Measurements from ENCODE around the gene PPARG. TPM values are rescaled to one million over a fixed set of nuclear protein-coding genes. Genes with fewer than 3 reads are reported as not detected.
"Not testable (repeated sequence)": the region's sequence is repeated elsewhere in the genome, so short reads cannot be mapped to it uniquely, and the experiment has no call there.

Gene PPARG
- polyA plus RNA-seq, 1 of the 3 experiments (the other 2 are of a cell fraction), result 2.8 TPM

GRCh38 chr3:12478326-12478725, 189.5 kb downstream of the PPARG start:
- H3K9me2 ChIP-seq, result no peaks in the 10 kb centered on the region
- H3K4me2 ChIP-seq, result no peak overlapping the region
- no peak overlapping the region for H3K9ac ChIP-seq
- H3K36me3 ChIP-seq (replicated peaks in 1 of 2; ENCODE audit: control insufficient read depth in 1 of 2, insufficient read depth in 2 of 2, low read length in 1 of 2), result no peaks in the 10 kb centered on the region
- no peak for DNase-seq
- H4K20me1 ChIP-seq (ENCODE audit: insufficient read depth), result no peaks in the 10 kb centered on the region
- POLR2A ChIA-PET, result no interaction called here
- H2AFZ ChIP-seq (ENCODE audit: low read depth), result no peak overlapping the region
- 70% methylated on average over 5 of the region's 5 CpGs for whole genome bisulfite sequencing (ENCODE audit: low lambda C conversion rate)
- peaks cover 3 to 10% of the 10 kb centered on the region in 2 experiments; a peak in 3 of 4 replicates for H3K4me1 ChIP-seq (ENCODE audit: control insufficient read depth in 1 of 2, insufficient read depth in 2 of 2, low read depth in 1 of 2, low read length in 1 of 2)
- no peak overlapping the region for H3K4me3 ChIP-seq (ENCODE audit: low read depth in 2 of 2, low read length in 1 of 2)
- peaks cover 16% of the 10 kb centered on the region for H3F3A ChIP-seq (replicated peaks; ENCODE audit: insufficient read depth)
- TF ChIP-seq MEF2A (IDR thresholded peaks at IDR 0.05; ENCODE audit: borderline replicate concordance, low read depth) (no peak), YY1 (IDR thresholded peaks at IDR 0.05; ENCODE audit: low read depth) (no peak), RCOR1 (IDR thresholded peaks at IDR 0.05; ENCODE audit: low read length) (no peak), FOXJ3 (CRISPR knock-in tag; IDR thresholded peaks at IDR 0.05) (no peak), JUND (IDR thresholded peaks at IDR 0.05) (no peak), IRF3 (IDR thresholded peaks at IDR 0.05; ENCODE audit: low read depth, low read length) (no peak), SMC3 (IDR thresholded peaks at IDR 0.05; ENCODE audit: low read depth, low read length) (no peak), USF2 (IDR thresholded peaks at IDR 0.05; ENCODE audit: borderline replicate concordance, low read depth, low read length) (no peak), TEAD4 (IDR thresholded peaks at IDR 0.05; ENCODE audit: borderline replicate concordance, insufficient read depth) (no peak), TCF12 (IDR thresholded peaks at IDR 0.05) (no peak), FOSL2 (IDR thresholded peaks at IDR 0.05; ENCODE audit: borderline replicate concordance, low read depth) (no peak), RXRA (IDR thresholded peaks at IDR 0.05; ENCODE audit: borderline replicate concordance, low read depth) (no peak), NRF1 (IDR thresholded peaks at IDR 0.05; ENCODE audit: low read depth, low read length) (no peak), NFIC (IDR thresholded peaks at IDR 0.05; ENCODE audit: borderline replicate concordance) (no peak), EP300 (IDR thresholded peaks at IDR 0.05; ENCODE audit: borderline replicate concordance in 1 of 2, low read depth in 1 of 2, low read length in 1 of 2) (no peak), ZBTB33 (IDR thresholded peaks at IDR 0.05; ENCODE audit: borderline replicate concordance, low read depth) (no peak)
- no peak overlapping the region for H3K27ac ChIP-seq (ENCODE audit: low read depth in 2 of 2, low read length in 1 of 2)
- no peaks in the 10 kb centered on the region for H3K79me2 ChIP-seq (ENCODE audit: insufficient read depth)
- no peaks in the 10 kb centered on the region for H3K9me3 ChIP-seq
- CTCF ChIA-PET, result interaction anchor here (0.8 to 5.4 kb wide), 7 partner anchors 13 to 600 kb away, joined by 3 to 97 read pairs (median 15); no protein-coding TSS in a partner anchor
- H3K27me3 ChIP-seq (ENCODE audit: insufficient read depth), result no peaks in the 10 kb centered on the region

GRCh38 chr3:12479198-12479597, 190.3 kb downstream of the PPARG start:
- H3K36me3 ChIP-seq (replicated peaks in 1 of 2; ENCODE audit: control insufficient read depth in 1 of 2, insufficient read depth in 2 of 2, low read length in 1 of 2); H3K9ac ChIP-seq; H3K27me3 ChIP-seq (ENCODE audit: insufficient read depth); H3K79me2 ChIP-seq (ENCODE audit: insufficient read depth); DNase-seq; H4K20me1 ChIP-seq (ENCODE audit: insufficient read depth); H2AFZ ChIP-seq (ENCODE audit: low read depth); H3K4me2 ChIP-seq; H3K27ac ChIP-seq (ENCODE audit: low read depth in 2 of 2, low read length in 1 of 2); H3K9me3 ChIP-seq; H3K4me3 ChIP-seq (ENCODE audit: low read depth in 2 of 2, low read length in 1 of 2); H3K9me2 ChIP-seq: not testable (repeated sequence)
- CTCF ChIA-PET, result interaction anchor here (0.6 to 5.4 kb wide), 51 partner anchors 9 to 714 kb away, joined by 3 to 97 read pairs (median 4); no protein-coding TSS in a partner anchor
- POLR2A ChIA-PET, result interaction anchor here (1.4 kb wide), 1 partner anchor 344 kb away, joined by 4 read pairs; no protein-coding TSS in a partner anchor
- 83% methylated on average over 3 of the region's 3 CpGs for WGBS (ENCODE audit: low lambda C conversion rate)
- Histone ChIP-seq H3F3A (replicated peaks; ENCODE audit: insufficient read depth) (peaks cover 16% of the 10 kb centered on the region), H3K4me1 (ENCODE audit: control insufficient read depth in 1 of 2, insufficient read depth in 2 of 2, low read depth in 1 of 2, low read length in 1 of 2) (peaks cover 10 to 15% of the 10 kb centered on the region in 2 experiments; a peak in 3 of 4 replicates)

Measured in SK-N-SH (cell line).